K562 (cell line): ENCODE data around the gene PLEKHG5. TPM values are rescaled to one million over a fixed set of nuclear protein-coding genes. Genes with fewer than 3 reads are reported as not detected.

Experiments used
- ARHGAP35 ChIP-seq: fragments of 450-650 bp; IDR thresholded peaks from 2 replicates; pipeline ENCODE4 v1.6.1; 2018; ENCODE audit not compliant: partially characterized antibody
- ATF7 ChIP-seq: fragments of 450-650 bp; IDR thresholded peaks from 2 replicates; pipeline ENCODE4 v1.7.1; 2014; ENCODE audit warnings: mild to moderate bottlenecking, moderate library complexity
- BHLHE40 ChIP-seq: IDR thresholded peaks from 2 replicates; pipeline ENCODE4 v1.6.1; 2011; ENCODE audit warnings: low read length, improper control_type of control experiment
- CTBP1 ChIP-seq: fragments of 450-650 bp; IDR thresholded peaks from 2 replicates; pipeline ENCODE4 v1.6.1; 2016; ENCODE audit warnings: borderline replicate concordance
- DACH1 ChIP-seq: fragments of 450-650 bp; IDR thresholded peaks from 2 replicates; pipeline ENCODE4 v1.6.1; 2018; ENCODE audit not compliant: partially characterized antibody
- FOXK1 ChIP-seq: sonication (generic); formaldehyde crosslinking; IDR thresholded peaks from 2 replicates; pipeline ENCODE4 v1.8.0; 2022; ENCODE audit warnings: missing genetic modification reagents, mild to moderate bottlenecking, borderline replicate concordance
- IRF9 ChIP-seq: fragments of 450-650 bp; IDR thresholded peaks from 2 replicates; pipeline ENCODE4 v1.6.1; 2016; ENCODE audit warnings: missing biosample characterization, missing genetic modification characterization
- JUNB ChIP-seq: fragments of 450-650 bp; formaldehyde crosslinking; conservative IDR thresholded peaks from 2 replicates; pipeline ENCODE4 v1.4.0; 2020; ENCODE audit warnings: mild to moderate bottlenecking
- KDM5B ChIP-seq: fragments of 200-600 bp; sonication (generic); IDR thresholded peaks from 2 replicates; pipeline ENCODE4 v1.6.1; 2012; ENCODE audit warnings: low read depth, mild to moderate bottlenecking, moderate library complexity, low read length, control low read depth, inconsistent platforms; ENCODE audit not compliant: insufficient replicate concordance
- MAZ ChIP-seq, 2 experiments: fragments of 450-650 bp in 1 of 2; sonication (generic) in 1 of 2; formaldehyde crosslinking; IDR thresholded peaks in 1 of 2; conservative IDR thresholded peaks in 1 of 2; 2 replicates each; pipeline versions ENCODE4 v1.4.0 to v1.5.0; 2020; ENCODE audit warnings: mild to moderate bottlenecking in 1 of 2, missing genetic modification reagents in 1 of 2
- PHF20 ChIP-seq: fragments of 450-650 bp; IDR thresholded peaks from 2 replicates; pipeline ENCODE4 v1.6.1; 2018; ENCODE audit not compliant: partially characterized antibody
- POLR2AphosphoS2 ChIP-seq: IDR thresholded peaks from 2 replicates; pipeline ENCODE4 v1.6.1; 2012; ENCODE audit warnings: low read length, improper control_type of control experiment
- RAD21 ChIP-seq, 2 experiments: fragments of 250-450 bp in 1 of 2; fragments of 450-650 bp in 1 of 2; sonication (Bioruptor Pico) in 1 of 2; formaldehyde crosslinking in 1 of 2; IDR thresholded peaks in 1 of 2; conservative IDR thresholded peaks in 1 of 2; 2 replicates each; pipeline versions ENCODE4 v1.4.0 to v1.8.0; 2020 to 2022; ENCODE audit warnings: mild to moderate bottlenecking in 2 of 2, moderate library complexity in 1 of 2
- RBM15 ChIP-seq: fragments of 200-400 bp; formaldehyde crosslinking; IDR thresholded peaks from 2 replicates; pipeline ENCODE4 v1.6.1; 2018; ENCODE audit warnings: mild to moderate bottlenecking, low read length, moderate library complexity; ENCODE audit not compliant: insufficient read depth
- RBM34 ChIP-seq: fragments of 200-400 bp; formaldehyde crosslinking; IDR thresholded peaks from 2 replicates; pipeline ENCODE4 v1.6.1; 2018; ENCODE audit warnings: low read length, borderline replicate concordance; ENCODE audit not compliant: insufficient read depth
- SMARCA4 ChIP-seq: fragments of 450-650 bp; IDR thresholded peaks from 2 replicates; pipeline ENCODE4 v1.6.1; 2016
- SRSF1 ChIP-seq: fragments of 200-400 bp; formaldehyde crosslinking; IDR thresholded peaks from 2 replicates; pipeline ENCODE4 v1.6.1; 2017; ENCODE audit warnings: mild to moderate bottlenecking, low read depth, low read length, moderate library complexity
- ZBTB34 ChIP-seq: fragments of 250-450 bp; sonication (Bioruptor Pico); IDR thresholded peaks from 2 replicates; pipeline ENCODE4 v1.8.0; 2021; ENCODE audit warnings: mild to moderate bottlenecking, moderate library complexity
- ZKSCAN1 ChIP-seq: fragments of 150-350 bp; IDR thresholded peaks from 2 replicates; pipeline ENCODE4 v1.6.1; 2016; ENCODE audit warnings: low read depth, low read length
- ZNF263 ChIP-seq: sonication (generic); formaldehyde crosslinking; IDR thresholded peaks from 2 replicates; pipeline ENCODE4 v1.8.0; 2022; ENCODE audit warnings: mild to moderate bottlenecking, missing genetic modification reagents, borderline replicate concordance
- ZNF696 ChIP-seq: fragments of 250-450 bp; sonication (Bioruptor Pico); conservative IDR thresholded peaks from 2 replicates; pipeline ENCODE4 v1.4.0; 2020; ENCODE audit warnings: mild to moderate bottlenecking, moderate library complexity
- polyA plus RNA-seq, 8 experiments: library from polyadenylated mRNA; depleted of rRNA in 4 of 8; stranded (reverse) in 5 of 8; unstranded in 3 of 8; fragments of >200 nt; fragmentation: Nextera tagmentation in 2 of 8; fragmentation: Illumina TruSeq in 1 of 8; extraction: Ambion mirVana in 2 of 8; extraction: Trizol in 1 of 8; gene quantifications; 2 replicates each; pipeline versions ENCODE4 v1.2.1 to v1.2.3, GENCODE V29; 2011 to 2014; ENCODE audit warnings: inconsistent platforms in 1 of 8, missing spikeins in 1 of 8
- total RNA-seq, 7 experiments: library from RNA; depleted of rRNA in 6 of 7; stranded (reverse); fragments of >200 nt in 6 of 7; fragmentation: Illumina TruSeq in 2 of 7; extraction: Trizol in 2 of 7; gene quantifications; 2 replicates each; pipeline versions ENCODE4 v1.2.1 to v1.2.3, GENCODE V29; 2011 to 2021; ENCODE audit warnings: low replicate concordance in 1 of 7
- TF ChIP-seq, protein P1 (sequence below): fragments of 250-450 bp; sonication (Bioruptor Pico); IDR thresholded peaks from 2 replicates; pipeline ENCODE4 v1.8.0; 2022; ENCODE audit warnings: inconsistent platforms
- TF ChIP-seq, protein P2 (sequence below), 2 experiments: fragments of 450-650 bp in 1 of 2; sonication (generic) in 1 of 2; formaldehyde crosslinking; conservative IDR thresholded peaks; 2 replicates each; pipeline versions ENCODE4 v1.4.0 to v1.8.1; 2020 to 2022; ENCODE audit warnings: mild to moderate bottlenecking in 1 of 2, missing genetic modification reagents in 1 of 2

Gene PLEKHG5
- total and polyA plus RNA-seq, 9 of the 15 experiments (the other 6 are each of a cell fraction or from before 2014, with no cell fraction given) = 0.04 to 0.29 (median 0.09) TPM; not detected in 3

- TF ChIP-seq RBM34 (no peak), FOXK1 (CRISPR knock-in tag) (no peak), ZNF696 (CRISPR knock-in tag) (no peak), SRSF1 (no peak), ARHGAP35 (no peak), PHF20 (peak; percentile 35), ZKSCAN1 (peak; percentile 36; the same call in 1 of the 2 replicates), MAZ (CRISPR knock-in tag; conservative IDR thresholded peaks at IDR 0.05 in 1 of 2, IDR thresholded peaks at IDR 0.05 in 1 of 2) (0 out of 4 replicates have a peak, but pooled peaks of 1 of the 2 experiments have one; percentile 10), CTBP1 (peak; percentile 23; the same call in 1 of the 2 replicates), ZBTB34 (CRISPR knock-in tag) (no peak), IRF9 (no peak), ZNF263 (CRISPR knock-in tag) (no peak), RAD21 (CRISPR knock-in tag; conservative IDR thresholded peaks at IDR 0.05 in 1 of 2, IDR thresholded peaks at IDR 0.05 in 1 of 2) (no peak), DACH1 (no peak), POLR2AphosphoS2 (no peak), BHLHE40 (peak; percentile 49), SMARCA4 (no peak), JUNB (CRISPR knock-in tag) (no peak), ATF7 (peak; percentile 97), KDM5B (peak; percentile 35), RBM15 (no peak)
- TF ChIP-seq, protein P1, sequence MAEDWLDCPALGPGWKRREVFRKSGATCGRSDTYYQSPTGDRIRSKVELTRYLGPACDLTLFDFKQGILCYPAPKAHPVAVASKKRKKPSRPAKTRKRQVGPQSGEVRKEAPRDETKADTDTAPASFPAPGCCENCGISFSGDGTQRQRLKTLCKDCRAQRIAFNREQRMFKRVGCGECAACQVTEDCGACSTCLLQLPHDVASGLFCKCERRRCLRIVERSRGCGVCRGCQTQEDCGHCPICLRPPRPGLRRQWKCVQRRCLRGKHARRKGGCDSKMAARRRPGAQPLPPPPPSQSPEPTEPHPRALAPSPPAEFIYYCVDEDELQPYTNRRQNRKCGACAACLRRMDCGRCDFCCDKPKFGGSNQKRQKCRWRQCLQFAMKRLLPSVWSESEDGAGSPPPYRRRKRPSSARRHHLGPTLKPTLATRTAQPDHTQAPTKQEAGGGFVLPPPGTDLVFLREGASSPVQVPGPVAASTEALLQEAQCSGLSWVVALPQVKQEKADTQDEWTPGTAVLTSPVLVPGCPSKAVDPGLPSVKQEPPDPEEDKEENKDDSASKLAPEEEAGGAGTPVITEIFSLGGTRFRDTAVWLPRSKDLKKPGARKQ (CRISPR knock-in tag) = no peak
- TF ChIP-seq, protein P2, sequence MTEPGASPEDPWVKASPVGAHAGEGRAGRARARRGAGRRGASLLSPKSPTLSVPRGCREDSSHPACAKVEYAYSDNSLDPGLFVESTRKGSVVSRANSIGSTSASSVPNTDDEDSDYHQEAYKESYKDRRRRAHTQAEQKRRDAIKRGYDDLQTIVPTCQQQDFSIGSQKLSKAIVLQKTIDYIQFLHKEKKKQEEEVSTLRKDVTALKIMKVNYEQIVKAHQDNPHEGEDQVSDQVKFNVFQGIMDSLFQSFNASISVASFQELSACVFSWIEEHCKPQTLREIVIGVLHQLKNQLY (CRISPR knock-in tag; conservative IDR thresholded peaks at IDR 0.05) = no peak
Measured at GRCh38 chr1:6490181-6491080, 1.0 kb downstream of the PLEKHG5 start (continued).
